Gastroesophageal sphincter (tissue), 4 donors: ENCODE results near the gene COX7B. TPM values are rescaled to one million over a fixed set of nuclear protein-coding genes. Genes with fewer than 3 reads are reported as not detected.
"Not testable (repeated sequence)": the region's sequence is repeated elsewhere in the genome, so short reads cannot be mapped to it uniquely, and the experiment has no call there.

Source experiments
- ATAC-seq: fragments of 150-250 bp; one replicate; pipeline ENCODE4 v1.9.1; 2016; ENCODE audit warnings: mild to moderate bottlenecking, moderate library complexity
- H3K27ac ChIP-seq, 4 donors: fragments of 200-600 bp; sonication (generic) in 3 of 4; 1 replicate in 3 of 4; 2 replicates in 1 of 4; pipeline ENCODE4 v1.5.1; 2016 to 2019
- H3K27me3 ChIP-seq: fragments of 200-600 bp; sonication (generic); one replicate; pipeline ENCODE4 v1.5.1; 2019
- H3K36me3 ChIP-seq, 2 donors: fragments of 200-600 bp; sonication (generic); one replicate each; pipeline ENCODE4 v1.5.1; 2019; ENCODE audit warnings: control low read depth in 1 of 2
- H3K4me1 ChIP-seq, 3 donors: fragments of 200-600 bp; sonication (generic); 1 replicate in 2 of 3; 2 replicates in 1 of 3; pipeline ENCODE4 v1.5.1; 2016 to 2019; ENCODE audit warnings: control low read depth in 2 of 3
- H3K4me3 ChIP-seq, 2 donors: fragments of 200-600 bp; sonication (generic); one replicate each; pipeline ENCODE4 v1.5.1; 2019; ENCODE audit warnings: mild to moderate bottlenecking in 1 of 2, moderate library complexity in 1 of 2
- H3K9me3 ChIP-seq, 3 donors: fragments of 200-600 bp; sonication (generic); one replicate each; pipeline ENCODE4 v1.5.1; 2017 to 2019; ENCODE audit warnings: control low read depth in 2 of 3
- CTCF ChIP-seq, 4 experiments: fragments of 200-600 bp in 2 of 4; fragments of 450-650 bp in 2 of 4; sonication (generic) in 1 of 4; IDR thresholded peaks; one replicate each; pipeline ENCODE4 v1.5.1; 2017 to 2019; ENCODE audit warnings: antibody characterized with exemption in 4 of 4, mild to moderate bottlenecking in 2 of 4, moderate library complexity in 2 of 4
- EP300 ChIP-seq: sonication (generic); formaldehyde crosslinking; IDR thresholded peaks from one replicate; pipeline ENCODE4 v1.6.1; 2017; ENCODE audit warnings: antibody characterized with exemption, mild to moderate bottlenecking
- POLR2A ChIP-seq, 2 donors: fragments of 450-650 bp; IDR thresholded peaks; one replicate each; pipeline ENCODE4 v1.6.1; 2017; ENCODE audit warnings: antibody characterized with exemption in 2 of 2, mild to moderate bottlenecking in 2 of 2, moderate library complexity in 1 of 2
- POLR2AphosphoS5 ChIP-seq: sonication (generic); formaldehyde crosslinking; IDR thresholded peaks from one replicate; pipeline ENCODE4 v1.6.1; 2017; ENCODE audit warnings: antibody characterized with exemption
- WGBS, 2 donors: methylation state at CpG; one replicate each; pipeline ENCODE4 v1.1.5; 2018; ENCODE audit warnings: low coverage in 1 of 2; 5-methylcytosine and 5-hydroxymethylcytosine counted together
- total RNA-seq, 4 donors: library from RNA; depleted of rRNA; stranded (reverse); fragments of >200 nt; gene quantifications; one replicate each; pipeline ENCODE4 v1.1.0, GENCODE V29; 2016

The COX7B gene
- total RNA-seq, 4 donors from 2014 or later, result 338 to 504 (median 366) TPM

- TF ChIP-seq EP300 (no peak), POLR2A (IDR thresholded peaks at IDR 0.05) (no peak), CTCF (IDR thresholded peaks at IDR 0.05) (no peak), POLR2AphosphoS5 (no peak)
- H3K9me3 ChIP-seq, result no peaks in the 10 kb centered on the region
- 39 to 52% methylated on average over 2 of the region's 2 CpGs for WGBS, 2 donors
- no peak overlapping the region for H3K4me3 ChIP-seq
- no peaks in the 10 kb centered on the region for H3K27me3 ChIP-seq
- no peak overlapping the region for H3K27ac ChIP-seq
- H3K36me3 ChIP-seq, result no peaks in the 10 kb centered on the region
- ATAC-seq, result no peak
- peaks cover 0 to 29% (median 0%) of the 10 kb centered on the region in 3 donors for H3K4me1 ChIP-seq
Observed at GRCh38 chrX:77917294-77917933, 18.1 kb downstream of the COX7B start.

- no peaks in the 10 kb centered on the region for H3K27me3 ChIP-seq
- H3K36me3 ChIP-seq, result no peaks in the 10 kb centered on the region
- no peaks in the 10 kb centered on the region for H3K9me3 ChIP-seq
- 53 to 54% methylated on average over 2 to 3 of the region's 3 CpGs for WGBS, 2 donors
- H3K4me1 ChIP-seq, result peaks cover 0 to 17% (median 0%) of the 10 kb centered on the region in 3 donors
- no peak overlapping the region for H3K4me3 ChIP-seq
- no peak overlapping the region for H3K27ac ChIP-seq
- no peak for ATAC-seq
- TF ChIP-seq EP300 (no peak), CTCF (IDR thresholded peaks at IDR 0.05) (no peak), POLR2A (IDR thresholded peaks at IDR 0.05) (no peak), POLR2AphosphoS5 (no peak)
Observed at GRCh38 chrX:77918568-77918967, 19.3 kb downstream of the COX7B start.

- not testable (repeated sequence) for H3K4me3 ChIP-seq, H3K27ac ChIP-seq, H3K9me3 ChIP-seq, H3K36me3 ChIP-seq, H3K27me3 ChIP-seq, ATAC-seq
- 63% methylated on average over 4 of the region's 6 CpGs; no CpG with 5 or more reads in 1 of the 2 donors for WGBS, 2 donors
- H3K4me1 ChIP-seq, result peaks cover 0 to 19% (median 0%) of the 10 kb centered on the region in 3 donors
Observed at GRCh38 chrX:77919370-77919769, 20.1 kb downstream of the COX7B start.

- no peaks in the 10 kb centered on the region for H3K36me3 ChIP-seq
- TF ChIP-seq EP300 (no peak), POLR2AphosphoS5 (no peak), CTCF (IDR thresholded peaks at IDR 0.05) (no peak), POLR2A (IDR thresholded peaks at IDR 0.05) (no peak)
- H3K4me3 ChIP-seq, result no peak overlapping the region
- no peak for ATAC-seq
- H3K9me3 ChIP-seq, result no peaks in the 10 kb centered on the region
- no peak overlapping the region for H3K27ac ChIP-seq
- peaks cover 0 to 24% (median 0%) of the 10 kb centered on the region in 3 donors for H3K4me1 ChIP-seq
- H3K27me3 ChIP-seq, result no peaks in the 10 kb centered on the region
Observed at GRCh38 chrX:77922787-77923186, 23.5 kb downstream of the COX7B start.

GRCh38 chrX:77924320-77924859 is 25.1 kb downstream of the COX7B start:
- no peak for ATAC-seq
- WGBS, 2 donors, result 56 to 69% methylated on average over 3 of the region's 8 CpGs
- H3K27ac ChIP-seq, result no peak overlapping the region
- H3K4me1 ChIP-seq, result peaks cover 0 to 10% (median 0%) of the 10 kb centered on the region in 3 donors
- H3K36me3 ChIP-seq, result no peaks in the 10 kb centered on the region
- no peaks in the 10 kb centered on the region for H3K9me3 ChIP-seq
- no peaks in the 10 kb centered on the region for H3K27me3 ChIP-seq
- no peak overlapping the region for H3K4me3 ChIP-seq
- no peak for TF ChIP-seq EP300
- TF ChIP-seq POLR2A (IDR thresholded peaks at IDR 0.05), result no peak
- no peak for TF ChIP-seq CTCF (IDR thresholded peaks at IDR 0.05)
- TF ChIP-seq POLR2AphosphoS5, result no peak
